Mesenteric fat pad (tissue), 1 donor: ENCODE measurements around the gene DNAAF8. TPM values are rescaled to one million over a fixed set of nuclear protein-coding genes. Genes with fewer than 3 reads are reported as not detected.
A peak's percentile ranks its signal among the peaks of the same experiment; 100 is the strongest.

Source experiments
- DNase-seq: peaks from one replicate; pipeline ENCODE4 v3.0.0-alpha.2; 2020; ENCODE audit warnings: low spot score
- long read RNA-seq: library from polyadenylated mRNA; unstranded; transcript quantifications from one replicate; pipeline ENCODE4 v2.0.0, GENCODE V29; 2020
- total RNA-seq: library from RNA; stranded (reverse); fragmentation: NEBNext Ultra II Directional; extraction: Animal tissue kit (Norgen Biotek cat#: 25700); gene quantifications from one replicate; pipeline ENCODE4 v1.2.1, GENCODE V29; 2021
- donor health status: DM: yes; HTN: yes; CAD: no.

DNAAF8 gene
- 1.3 TPM for total RNA-seq
- long read RNA-seq, partial matches to known transcripts, result 3 of 4 reads
- long read RNA-seq, other reads (novel, unspliced or antisense), result 1 of 4 reads

DNA sequence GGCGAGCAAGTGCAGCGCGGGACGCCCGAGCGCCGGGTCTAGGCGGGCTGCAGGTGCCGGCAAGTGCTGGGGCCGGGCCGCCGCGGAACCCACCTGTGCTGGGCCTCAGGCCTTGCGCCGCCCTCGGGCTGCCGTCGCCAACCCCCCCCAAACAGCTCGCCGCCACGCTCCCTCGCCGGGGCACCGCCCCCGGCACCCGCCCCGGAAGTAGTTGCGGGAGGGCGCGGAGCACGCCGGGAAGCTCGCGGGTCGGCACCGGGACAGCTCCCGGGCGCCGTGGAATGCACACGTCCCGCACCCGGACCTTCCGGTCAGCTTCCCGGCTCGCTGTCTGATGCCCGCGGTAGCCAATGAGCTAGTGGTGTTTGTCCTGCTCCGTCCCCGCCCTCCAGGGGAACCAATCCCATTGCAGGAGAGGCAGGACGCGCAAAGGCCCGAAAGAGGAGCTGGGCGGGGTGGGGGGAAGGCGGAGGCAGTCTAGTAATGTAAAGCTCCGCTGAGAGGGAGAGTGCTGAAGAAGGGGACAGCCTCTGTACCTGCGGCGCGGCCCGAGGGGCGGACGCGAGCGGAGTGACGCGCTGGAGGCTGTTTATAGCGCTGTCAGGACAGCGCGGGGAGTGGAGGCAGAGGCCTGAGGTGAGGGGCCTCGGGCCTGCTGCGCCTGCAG, at the start of gene DNAAF8, which contains the start of gene ANKS3:
TSS of gene DNAAF8 (plus strand) at position 475 of the 667 bp plus-strand sequence. CDS start 1,978 bp downstream, outside the sequence.
TSS of gene ANKS3 (minus strand) at position 209 of the 667 bp plus-strand sequence. CDS start 4,122 bp downstream, outside the sequence.
- DNase-seq, result peak; percentile 96

DNA sequence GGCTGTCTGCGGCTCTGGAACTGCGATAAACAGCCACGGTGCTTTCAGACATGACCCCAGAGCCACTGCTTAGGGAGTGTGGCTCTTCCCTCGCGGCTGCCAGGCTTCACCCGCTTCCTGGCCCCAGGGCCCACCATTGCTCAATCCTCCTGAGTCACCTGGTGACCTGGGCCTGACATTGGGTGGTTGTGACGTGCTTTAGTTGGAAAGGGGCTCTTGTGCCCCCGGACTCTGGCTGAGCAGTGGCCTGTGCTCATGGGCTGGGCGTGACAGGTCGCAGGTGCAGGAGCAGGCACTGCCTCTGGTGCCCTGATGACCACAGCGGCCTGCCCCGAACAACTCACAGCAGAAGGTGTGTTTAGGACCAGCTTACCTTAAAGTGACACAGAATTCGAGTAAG, 49.6 kb upstream of the DNAAF8 start:
- no peak for DNase-seq

DNA sequence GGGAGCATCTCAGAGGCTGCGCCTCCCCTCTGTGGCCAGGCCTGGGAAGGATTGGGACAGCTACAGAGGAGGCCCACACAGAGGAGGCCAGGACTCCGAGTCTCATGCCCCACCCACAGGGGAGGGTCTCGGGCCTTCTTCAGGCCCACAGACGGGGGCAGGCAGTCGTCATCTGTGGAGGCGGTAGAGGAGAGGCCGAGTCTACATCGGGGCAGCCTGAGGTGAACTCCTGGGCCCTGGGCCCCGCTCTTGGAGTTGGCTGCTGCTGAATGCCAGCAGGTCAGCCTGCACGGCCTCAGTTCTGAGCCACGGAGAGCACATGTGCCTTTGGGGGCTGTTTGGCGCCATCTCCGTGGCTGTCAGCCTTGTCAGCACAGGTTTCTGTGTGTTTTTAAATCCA, 49.0 kb upstream of the DNAAF8 start:
- DNase-seq, result no peak

DNA sequence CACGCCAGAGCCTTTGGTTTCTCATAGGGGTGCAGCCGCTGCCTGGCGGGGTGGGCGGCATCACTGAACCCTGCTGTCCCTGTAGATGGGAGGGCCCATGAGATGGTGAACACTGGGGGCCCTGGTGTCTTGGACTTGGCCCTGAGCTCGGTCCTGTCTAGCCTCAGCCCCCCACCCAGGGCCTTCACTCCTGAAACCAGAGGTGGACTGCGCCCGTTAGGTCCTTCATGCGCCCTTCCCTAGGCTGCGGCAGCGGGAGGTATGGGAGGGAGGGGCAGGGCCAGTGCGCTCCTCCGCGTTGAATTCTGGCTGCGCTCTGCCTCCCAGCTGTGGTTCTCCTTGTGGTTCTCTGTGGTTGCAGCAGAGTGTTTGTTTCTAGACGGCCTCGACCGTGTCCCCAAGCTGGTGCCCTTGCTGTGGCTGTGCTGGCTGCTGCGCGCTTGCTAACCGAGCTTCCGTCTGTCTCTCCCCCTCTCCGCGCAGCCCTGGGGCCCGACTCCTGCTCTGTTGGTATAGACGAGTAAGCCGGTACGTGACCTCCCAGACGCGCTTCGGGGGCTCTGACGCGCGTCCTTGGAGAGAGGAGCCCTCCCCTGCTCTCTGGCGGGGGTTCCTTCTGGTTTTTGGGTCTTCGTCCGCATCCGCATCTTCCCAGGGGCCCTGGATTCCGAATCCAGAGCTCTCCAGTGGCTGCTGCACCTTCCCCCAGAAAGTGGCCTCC, 48.4 kb upstream of the DNAAF8 start:
- no peak for DNase-seq

DNA sequence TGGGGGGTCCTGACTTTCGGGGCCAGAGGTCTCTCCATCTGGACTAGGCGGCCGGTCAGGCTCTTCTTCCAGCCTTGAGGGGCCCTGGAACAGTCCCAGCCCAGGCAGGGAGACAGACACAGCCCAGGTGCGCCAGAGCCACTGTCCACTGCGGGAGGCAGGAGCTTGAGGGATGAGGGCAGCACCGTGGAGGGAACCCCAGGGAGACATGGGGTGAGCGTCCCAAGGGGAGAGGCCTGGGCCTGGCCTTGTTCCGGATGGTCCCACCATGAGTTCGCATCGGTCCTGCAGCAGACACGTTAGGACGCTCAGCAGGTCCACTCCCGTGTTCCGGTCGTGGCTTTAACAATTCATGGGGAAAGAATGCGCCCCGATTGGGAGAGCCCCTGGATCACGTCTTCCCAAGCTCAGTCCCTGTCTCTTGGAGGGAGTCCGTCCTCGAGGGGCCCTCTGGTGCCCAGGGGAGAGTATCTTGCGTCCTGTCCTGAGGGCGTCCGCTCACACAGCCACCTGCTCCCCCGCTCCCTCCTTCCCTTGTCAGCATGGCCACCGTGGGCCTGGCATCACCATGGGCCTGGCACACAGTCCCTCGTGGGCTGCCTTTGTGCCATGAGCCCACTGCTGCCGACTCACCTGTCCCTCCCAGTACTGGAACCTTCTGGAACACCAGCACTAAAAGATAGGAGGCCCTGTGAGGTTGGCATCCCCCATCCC, 47.7 kb upstream of the DNAAF8 start:
- no peak for DNase-seq

DNA sequence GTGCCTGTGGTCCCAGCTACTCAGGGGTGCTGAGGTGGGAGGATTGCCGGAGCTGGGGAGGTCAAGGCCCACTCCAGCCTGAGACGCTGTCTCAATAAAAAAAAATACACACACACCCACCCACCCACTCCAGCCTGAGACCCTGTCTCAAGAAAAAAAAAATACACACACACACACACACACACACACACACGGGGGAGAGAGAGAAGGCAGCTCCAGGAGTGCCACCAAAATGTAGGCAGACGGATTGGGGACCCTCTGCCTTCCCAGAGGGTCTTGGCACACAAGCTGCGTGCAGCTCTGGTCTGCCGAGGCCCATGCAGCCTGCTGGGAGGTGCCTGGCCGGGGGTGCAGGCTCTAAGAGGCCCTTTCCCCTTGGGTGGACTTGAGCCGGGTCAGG, 46.9 kb upstream of the DNAAF8 start:
- DNase-seq, result no peak

DNA sequence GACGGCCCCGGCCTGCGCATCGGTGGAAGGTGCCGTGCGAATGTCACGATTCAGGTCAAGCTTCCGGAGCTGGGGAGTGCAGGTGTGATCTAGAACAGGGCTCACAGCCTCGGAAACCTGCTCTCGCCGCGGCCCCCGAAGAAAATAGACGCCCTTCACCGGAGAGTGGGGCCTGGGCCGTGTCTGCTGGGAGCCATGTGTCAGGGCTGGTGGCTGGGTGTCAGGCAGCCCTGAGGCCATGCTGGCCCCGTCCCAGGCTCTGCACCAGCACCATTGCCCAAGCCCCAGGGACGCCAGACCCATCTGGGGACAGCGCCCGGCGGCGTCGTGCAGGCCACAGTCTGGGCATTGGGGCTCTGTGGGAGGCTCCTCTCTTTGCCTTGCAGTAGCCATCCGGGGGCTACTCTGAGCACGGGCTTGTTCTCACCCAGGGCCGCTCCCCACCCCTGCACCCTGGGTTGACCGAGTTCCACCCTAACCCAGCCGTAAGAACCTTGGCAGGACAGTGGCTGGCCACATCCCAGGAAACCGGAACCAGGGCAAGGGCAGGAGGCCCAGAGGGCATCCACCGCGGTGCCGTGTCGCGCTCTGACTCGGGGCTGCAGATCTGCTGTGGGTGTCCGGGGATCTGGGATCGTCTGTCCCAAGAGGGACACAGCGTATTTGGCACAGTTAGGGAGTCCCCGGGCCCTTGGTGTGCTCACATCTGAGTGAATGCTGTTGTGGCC, 46.2 kb upstream of the DNAAF8 start:
- DNase-seq, result no peak

DNA sequence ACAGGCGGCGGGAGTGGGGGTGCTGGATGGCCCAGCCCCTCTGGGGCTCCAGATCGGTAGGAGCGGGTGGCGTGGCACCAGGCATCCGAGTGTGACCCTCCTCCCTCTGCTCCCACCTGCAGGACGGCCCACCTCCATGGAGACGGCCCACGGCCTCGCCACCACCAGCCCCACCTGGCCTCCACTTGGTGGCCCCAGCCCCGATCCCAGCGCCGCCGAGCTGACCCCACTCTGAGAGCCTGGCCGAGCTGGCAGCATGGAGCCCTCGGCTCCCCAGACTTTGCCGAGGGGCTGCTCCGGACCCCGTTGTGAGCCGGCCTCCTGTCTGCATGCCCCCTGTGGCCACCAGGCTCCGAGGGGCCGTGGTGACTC, 45.7 kb upstream of the DNAAF8 start:
- DNase-seq, result no peak

DNA sequence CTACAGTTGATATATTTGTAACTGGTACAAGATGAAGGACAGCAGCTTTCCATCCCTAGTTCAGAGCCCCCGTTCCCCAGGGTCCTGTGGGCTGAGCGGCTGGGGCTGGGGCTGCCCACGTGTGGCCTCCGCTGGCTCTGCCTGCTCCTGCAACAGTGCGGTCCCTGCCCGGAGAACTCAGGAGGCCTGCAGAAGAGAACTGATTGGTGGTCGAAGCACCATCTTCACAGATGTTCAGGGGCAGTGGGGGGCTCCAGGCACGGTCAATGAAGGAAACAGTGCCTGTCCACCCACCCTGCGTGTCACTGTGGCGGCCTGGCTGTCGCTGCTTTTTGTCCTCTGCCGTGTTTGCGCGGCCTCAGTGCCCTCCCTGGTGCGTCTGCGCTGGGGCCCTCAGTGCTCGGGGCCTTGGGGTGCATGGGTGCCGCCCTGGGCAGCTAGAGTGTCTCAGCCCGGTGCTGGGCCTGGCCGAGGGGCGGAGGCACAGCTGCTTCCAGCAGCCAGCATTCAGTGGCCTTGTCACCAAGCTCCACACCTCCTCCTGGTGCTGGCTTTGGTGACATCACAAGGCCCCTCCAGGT, 45.2 kb upstream of the DNAAF8 start:
- DNase-seq, result no peak

DNA sequence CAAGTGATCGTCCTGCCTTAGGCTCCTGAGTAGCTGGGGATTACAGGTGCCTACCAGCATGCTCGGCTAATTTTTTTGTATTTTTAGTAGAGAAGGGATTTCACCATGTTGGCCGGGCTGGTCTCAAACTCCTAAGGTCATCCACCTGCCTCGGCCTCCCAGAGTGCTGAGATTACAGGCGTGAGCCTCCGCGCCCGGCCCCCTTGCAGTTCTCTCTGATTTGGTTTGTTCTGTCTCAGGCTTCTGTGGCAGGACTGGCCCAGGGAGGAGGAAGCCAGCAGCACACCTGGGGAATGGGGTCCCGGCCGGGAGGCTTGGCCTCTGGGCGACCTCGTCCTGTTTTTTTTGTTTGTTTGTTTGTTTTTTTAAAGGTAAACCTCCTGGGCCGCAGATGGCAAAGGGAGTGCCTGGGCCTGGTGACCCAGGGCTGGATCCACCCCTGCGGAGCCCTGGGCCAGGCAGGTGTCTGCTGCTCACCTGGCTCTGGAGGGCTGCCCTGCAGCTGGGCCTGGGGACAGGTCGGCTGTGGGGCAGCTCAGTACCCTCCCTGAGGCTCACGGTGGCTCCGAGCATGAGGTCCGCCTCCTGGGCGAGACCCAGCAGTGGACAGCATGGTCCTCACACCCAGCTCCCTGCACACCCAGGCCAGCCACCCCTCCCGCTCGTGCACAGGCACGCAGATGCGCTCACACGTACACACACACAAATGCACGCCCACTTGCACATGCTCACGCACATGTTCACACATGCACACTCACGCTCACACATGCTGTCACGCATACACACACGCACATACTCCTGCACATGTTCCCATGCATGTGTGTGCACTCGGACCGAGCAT, 44.3 kb upstream of the DNAAF8 start:
- no peak for DNase-seq

DNA sequence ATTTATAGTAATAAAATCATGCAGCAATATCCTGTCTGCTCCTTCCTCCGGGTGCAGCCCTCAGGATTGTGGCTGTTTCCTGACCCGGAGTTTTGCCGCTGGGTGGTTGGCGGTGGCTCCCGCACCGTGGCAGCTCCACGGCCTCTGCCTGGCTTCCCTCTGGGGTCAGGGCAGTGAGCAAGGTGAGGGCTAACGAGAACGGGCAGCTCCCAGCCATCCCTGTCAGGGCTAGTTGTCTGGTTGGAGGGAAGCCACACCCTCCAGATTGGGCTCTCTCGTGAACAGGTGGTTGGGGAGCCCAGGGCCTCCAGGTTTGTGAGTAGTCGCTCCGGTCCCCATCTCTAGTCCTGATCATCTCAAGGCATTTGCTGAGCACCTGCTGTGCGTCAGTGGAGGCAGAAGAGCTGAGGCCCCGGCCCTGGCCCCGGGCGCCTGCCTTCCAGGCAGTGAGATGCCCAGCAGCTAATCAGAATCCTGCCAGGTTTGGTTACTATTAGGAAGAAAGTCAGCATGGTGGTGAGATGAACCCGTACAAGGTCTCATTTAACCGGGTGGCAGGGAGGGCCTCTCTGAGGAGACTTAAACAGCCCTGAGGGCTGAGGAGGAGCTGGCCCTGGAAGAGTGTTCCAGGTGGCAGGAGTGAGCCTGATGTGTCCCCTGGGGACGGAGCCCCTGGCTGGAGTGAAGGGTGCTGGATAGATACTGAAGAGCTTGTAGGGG, 43.2 kb upstream of the DNAAF8 start:
- DNase-seq, result no peak

DNA sequence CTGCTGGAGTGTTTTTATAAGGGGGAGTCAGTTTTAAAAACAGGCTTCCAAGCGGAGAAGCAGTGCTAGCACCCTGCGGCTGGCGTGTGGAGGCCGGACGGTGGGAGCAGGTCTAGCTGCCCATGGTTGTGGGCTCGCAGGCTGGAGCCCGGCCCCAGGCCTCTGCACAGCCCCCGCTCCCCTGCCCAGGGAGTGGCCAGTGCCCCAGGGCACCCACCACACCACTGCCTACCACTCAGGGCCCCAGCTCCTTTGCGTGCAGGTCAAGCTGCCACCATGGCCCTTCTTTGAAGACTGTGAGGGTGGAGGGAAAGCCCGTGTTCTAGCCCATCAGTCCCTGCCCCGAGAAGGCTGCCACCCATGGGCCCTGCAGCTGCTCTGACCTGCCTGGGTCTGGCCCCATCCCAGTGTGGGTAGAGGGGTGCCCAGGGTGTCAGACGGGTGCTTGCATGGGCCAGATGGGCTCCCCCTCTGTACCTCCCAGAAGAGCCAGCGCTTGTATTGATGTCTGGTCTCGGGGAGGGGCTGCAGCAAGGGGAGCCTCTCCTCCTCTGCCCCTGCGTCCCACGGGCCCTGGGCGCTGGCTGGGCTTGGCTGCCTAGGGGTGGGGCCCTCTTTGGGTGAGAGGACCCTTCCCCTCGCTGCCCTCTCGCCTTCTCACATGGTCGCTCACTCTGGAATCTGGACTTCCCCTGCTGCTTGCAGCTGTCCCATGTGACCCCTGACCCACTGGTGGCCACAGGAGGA, 42.5 kb upstream of the DNAAF8 start:
- DNase-seq, result no peak

DNA sequence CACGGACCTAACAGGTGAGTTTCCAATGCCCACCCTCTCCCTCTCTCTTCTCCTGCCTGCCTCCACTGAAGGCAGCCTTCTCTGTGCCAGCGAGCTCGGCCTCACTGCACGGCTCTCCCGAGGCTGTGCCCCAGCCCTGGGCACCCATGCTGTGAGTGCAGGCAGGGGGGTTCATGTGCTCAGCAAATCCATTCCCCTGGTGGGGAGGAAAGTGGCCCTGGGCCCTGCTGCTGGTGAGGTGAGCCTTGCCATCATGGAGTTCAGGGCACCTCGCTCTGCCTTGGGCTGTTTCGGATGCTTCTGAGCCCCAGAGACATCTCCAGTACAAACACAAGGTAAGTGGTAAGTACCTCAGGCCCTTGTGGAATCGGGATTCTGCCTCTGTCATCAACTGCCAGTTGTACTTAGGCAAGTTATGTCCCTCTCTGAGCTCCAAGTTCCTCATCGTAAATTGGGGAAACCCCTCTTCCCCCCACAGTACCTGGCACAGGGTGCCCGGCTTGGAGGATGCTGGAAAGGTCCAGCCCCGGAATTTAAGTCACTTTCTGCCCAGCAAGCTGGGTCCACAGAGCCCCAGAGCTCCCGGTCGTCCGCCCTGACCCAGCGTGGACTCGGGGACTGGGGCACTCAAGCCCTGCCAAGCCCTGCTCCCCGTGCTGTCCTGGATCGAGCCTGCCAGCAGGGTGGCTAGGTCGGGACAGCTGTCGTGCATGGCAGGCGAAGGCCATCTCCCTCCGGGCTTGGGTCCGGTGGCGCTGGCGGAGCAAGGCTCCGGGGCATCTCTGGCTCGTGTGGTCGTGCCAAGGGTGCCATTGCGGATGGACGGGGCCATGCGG, 41.7 kb upstream of the DNAAF8 start:
- no peak for DNase-seq

DNA sequence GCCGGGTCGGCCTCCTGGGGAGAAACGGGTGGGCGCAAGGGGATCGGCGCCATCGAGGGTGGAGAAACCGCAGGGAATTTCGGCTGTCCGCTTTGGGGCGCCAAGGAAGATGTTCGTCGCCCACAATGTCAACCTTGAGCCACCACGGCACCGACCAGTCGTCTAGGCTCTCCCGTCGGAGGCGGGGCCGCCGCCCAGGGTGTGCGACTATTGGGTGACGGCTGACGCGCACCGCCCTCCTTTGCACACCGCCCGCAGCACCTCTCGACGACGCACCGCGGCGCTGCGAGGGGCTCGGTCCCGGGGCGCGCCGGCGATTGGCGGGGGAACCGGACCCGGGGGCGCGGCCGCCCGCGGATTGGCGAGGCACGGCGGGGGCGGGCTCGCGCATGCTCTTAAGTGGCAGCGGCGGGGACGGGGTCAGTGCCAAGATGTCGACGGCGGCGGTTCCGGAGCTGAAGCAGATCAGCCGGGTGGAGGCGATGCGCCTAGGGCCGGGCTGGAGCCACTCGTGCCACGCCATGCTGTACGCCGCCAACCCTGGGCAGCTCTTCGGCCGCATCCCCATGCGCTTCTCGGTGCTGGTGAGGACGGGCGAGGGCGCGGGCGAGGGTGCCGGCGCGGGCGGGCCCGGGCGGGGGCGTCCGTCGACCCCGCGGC, 40.9 kb upstream of the DNAAF8 start, which contains the start of gene NUDT16L1:
TSS of gene NUDT16L1 (plus strand) at position 267 of the 660 bp plus-strand sequence. CDS start at position 432, 165 bp downstream.
- peak; percentile 99 for DNase-seq

DNA sequence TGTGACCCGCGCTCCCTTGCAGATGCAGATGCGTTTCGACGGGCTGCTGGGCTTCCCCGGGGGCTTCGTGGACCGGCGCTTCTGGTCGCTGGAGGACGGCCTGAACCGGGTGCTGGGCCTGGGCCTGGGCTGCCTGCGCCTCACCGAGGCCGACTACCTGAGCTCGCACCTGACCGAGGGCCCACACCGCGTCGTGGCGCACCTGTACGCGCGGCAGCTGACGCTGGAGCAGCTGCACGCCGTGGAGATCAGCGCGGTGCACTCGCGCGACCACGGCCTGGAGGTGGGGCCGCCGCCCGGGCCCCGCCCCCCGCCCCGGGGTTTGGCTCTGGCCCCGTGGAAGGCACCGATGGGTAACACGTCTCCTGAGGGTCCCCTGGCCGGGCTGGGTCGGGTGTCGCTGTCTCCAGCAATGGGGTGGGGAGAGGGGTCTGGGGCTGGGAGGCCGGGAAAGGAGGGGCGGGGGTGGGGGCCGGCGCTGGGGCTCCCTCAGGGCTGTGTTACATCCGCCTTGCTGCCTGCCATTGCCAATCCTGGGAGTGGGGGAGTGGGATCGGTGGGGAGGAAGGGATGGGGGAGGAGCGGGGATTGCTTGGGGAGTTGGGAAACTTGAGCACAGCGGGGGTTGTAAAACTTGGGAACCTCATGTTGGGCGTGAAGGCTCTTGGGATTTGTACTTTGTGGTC, 40.2 kb upstream of the DNAAF8 start:
- DNase-seq, result no peak
